K562 treated with DMSO at 1 percent for 48 hours (cell line): ENCODE data around the gene ZKSCAN5. TPM values are rescaled to one million over a fixed set of nuclear protein-coding genes. Genes with fewer than 3 reads are reported as not detected.

Experiments
- total RNA-seq: library from RNA; unstranded; fragments of 300-600 nt; gene quantifications from 2 replicates; pipeline ENCODE4 v1.2.3, GENCODE V29; 2022; ENCODE audit warnings: low replicate concordance; ENCODE audit errors: extremely low read depth

ZKSCAN5 gene
- total RNA-seq, result not detected in 2 replicates

DNA sequence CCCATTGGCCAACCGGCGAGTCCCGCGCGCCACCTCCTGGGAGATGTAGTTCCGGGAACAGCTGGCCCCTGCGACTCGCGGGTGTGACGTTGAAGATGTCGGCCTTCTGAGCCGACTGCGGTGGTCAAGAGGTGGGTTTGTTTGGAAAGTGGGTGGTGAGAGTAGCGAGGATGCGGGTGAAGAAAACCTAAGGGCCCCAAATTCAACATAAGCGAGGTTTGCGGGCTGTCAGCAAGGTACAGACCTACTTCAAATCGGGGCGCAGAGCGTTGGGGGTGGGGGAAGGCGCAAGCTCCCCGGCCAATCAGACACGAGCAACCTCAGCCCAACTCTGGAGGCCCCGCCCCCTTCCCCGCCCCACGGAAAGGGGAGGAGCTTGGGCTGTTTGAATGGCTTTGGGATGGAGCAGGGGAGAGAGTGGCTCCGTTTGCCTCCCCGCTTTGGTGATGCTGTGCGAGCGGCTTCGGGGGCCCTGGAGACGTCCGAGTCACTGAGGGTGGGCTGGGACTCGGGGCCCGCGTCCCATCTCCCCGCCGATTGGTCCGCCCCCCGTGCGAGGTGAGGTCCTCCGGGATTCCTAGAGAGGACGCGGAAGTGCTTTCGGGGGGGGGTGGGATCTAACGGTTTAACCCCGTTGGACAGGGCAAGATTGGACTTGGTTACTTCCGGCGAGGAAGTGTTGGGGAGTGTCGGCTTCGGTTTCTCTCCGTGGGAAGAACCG, at the start of gene ZKSCAN5:
ZKSCAN5 (plus strand) TSS at position 60 of the 721 bp plus-strand sequence. CDS start 1,383 bp downstream, outside the sequence.

GRCh38 chr7:99472561-99473314, 31.7 kb upstream of the ZKSCAN5 start, which contains the start of gene ZNF789:
Gene ZNF789, plus strand, starts transcription at chr7:99472890. Its CDS starts 3,567 bp downstream, at chr7:99476457.

DNA sequence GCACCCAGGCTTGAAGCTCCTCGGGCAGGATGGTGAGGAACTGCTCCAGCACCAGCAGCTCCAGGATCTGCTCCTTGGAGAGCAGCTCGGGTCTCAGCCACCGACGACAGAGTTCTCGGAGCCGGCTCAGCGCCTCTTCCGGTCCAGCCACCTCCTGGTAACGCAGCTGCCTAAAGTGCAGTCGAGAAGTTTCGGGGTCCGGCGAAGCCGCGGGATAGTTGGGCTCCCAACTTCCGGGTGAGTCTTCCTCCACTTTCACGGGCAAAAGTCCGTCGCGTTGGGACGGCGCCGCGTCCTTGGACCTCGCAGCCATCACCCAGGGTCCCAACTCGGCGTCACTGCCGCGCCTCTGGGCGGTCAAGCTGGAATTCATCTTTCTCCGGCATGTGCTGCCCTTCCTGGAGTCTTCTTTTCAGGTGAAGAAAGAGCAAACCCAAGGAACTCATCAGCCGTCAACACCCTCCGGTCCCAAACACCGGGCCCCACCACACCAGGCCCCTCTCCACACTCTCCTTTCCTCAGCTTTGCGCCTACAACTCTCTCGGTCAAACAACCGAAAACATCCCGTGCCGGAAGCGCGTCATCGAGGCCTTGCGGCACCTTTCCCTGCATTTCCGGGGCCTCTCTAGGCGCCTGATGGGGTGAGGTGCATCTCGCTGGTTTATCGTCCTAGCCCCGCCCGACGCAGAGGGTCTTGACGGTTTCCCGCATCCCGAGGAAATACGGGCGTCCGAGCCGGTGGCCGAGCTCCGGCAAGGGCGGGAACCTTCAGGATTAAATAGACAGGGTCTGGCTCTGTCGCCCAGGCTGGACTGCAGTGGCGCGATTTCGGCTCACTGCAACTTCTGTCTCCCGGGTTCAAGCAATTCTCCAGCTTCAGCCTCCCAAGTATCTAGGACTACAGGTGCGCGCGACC, 4.5 kb upstream of the ZKSCAN5 start, which contains the start of gene ZNF394:
ZNF394 (minus strand) TSS at position 561 of the 916 bp plus-strand sequence; CDS start at position 373, 188 bp downstream.

DNA sequence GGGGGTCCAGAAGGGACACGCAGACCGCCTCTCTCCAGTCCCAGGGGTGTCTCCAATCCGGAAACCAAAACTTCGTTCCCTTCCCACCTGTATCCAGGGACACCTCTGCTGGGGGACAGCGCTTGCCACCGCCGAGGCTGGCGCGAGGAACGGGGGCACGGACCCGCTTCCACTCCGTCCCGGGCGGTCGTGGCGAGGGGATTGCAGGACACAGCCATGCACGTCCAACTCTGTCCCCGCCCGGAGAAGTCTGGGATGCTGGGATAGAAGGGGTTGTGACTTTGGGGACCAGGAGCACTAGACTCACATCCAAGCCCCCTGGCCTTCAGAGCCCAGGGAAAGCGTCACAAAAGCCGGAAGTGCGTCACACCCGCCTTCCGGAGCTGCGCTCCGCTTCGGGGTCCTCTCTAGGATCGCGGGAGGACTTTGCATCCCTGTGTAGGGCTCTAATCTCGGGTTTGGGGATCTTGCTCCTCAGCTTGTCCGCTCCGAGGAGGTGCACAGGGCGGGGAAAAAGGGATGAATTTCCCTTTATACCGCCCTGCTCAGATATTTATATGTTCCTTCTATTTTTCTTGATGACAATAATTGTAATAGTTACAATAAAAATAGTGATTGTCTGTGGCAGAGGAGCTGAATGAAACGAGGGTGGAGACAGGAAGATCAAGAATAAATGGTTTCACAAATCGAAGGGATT, 47.5 kb downstream of the ZKSCAN5 start, which contains the start of gene FAM200A:
FAM200A (minus strand) TSS at position 348 of the 697 bp plus-strand sequence. CDS start 3,707 bp downstream, outside the sequence.

DNA sequence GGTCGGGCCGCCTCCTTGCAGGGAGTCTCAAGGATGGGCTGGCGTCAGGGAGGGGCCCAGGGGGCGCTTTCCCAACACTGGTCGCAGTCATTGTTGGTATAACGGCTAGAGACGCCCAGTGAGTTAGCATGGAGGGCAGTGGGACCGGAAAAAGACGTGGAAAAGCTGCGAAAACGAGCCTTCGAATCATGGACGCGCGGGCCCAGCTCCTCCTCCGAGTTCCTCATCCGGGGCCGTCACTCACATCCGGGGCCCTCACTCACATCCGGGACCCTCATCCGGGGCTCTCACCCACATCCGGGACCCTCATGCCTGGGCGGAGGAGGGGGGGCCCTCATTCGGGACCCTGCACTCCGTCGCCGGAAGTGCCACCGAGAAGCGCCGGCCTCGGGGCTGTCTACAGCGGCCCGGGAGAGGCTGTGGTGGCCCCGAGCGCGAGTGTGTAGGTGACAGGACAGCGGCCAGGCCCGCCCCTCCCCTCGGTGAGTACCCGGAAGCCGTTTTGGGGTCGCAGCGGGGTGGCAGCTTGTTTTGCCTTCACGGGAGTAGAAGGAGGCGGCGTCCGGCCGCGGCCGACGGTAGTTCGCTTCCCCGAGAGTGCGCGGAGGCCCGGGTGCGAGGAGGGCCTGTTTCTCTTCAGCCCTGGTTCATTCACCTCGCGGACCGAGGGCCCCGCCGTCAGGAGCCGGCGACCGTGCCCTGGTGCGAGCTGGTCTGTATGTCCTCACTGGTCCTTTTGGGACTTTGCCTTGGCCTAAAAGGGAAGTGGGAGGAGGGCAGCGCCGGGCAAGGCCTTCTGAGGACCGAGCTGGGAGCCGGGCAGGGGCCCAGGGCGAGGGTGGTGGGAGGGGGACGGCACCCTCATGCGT, 54.1 kb downstream of the ZKSCAN5 start, which contains the start of gene ZNF655:
ZNF655 (plus strand) TSS at position 337 of the 869 bp plus-strand sequence. CDS start 1,918 bp downstream, outside the sequence.

Other genes starting within 250 kb of the ZKSCAN5 start
- not detected in 2 replicates for gene MYH16, start 231.8 kb upstream of the ZKSCAN5 start, total RNA-seq
- gene ARPC1A, start 178.8 kb upstream of the ZKSCAN5 start, total RNA-seq, result not detected in 2 replicates
- gene ARPC1B, start 129.9 kb upstream of the ZKSCAN5 start, total RNA-seq, result 2,675 TPM in 1 of 2 replicates, not detected in the other
- not detected in 2 replicates for gene PDAP1, start 96.1 kb upstream of the ZKSCAN5 start, total RNA-seq
- not detected in 2 replicates for gene BUD31, start 95.7 kb upstream of the ZKSCAN5 start, total RNA-seq
- not detected in 2 replicates for gene PTCD1, start 65.9 kb upstream of the ZKSCAN5 start, total RNA-seq
- gene CPSF4, start 65.7 kb upstream of the ZKSCAN5 start, total RNA-seq, result not detected in 2 replicates
- gene ATP5MF, start 38.5 kb upstream of the ZKSCAN5 start, total RNA-seq, result not detected in 2 replicates
- not detected in 2 replicates for gene ZNF789, start 31.8 kb upstream of the ZKSCAN5 start, total RNA-seq
- gene ZNF394, start 4.4 kb upstream of the ZKSCAN5 start, total RNA-seq, result not detected in 2 replicates
- not detected in 2 replicates for gene FAM200A, start 47.5 kb downstream of the ZKSCAN5 start, total RNA-seq
- gene ZNF655, start 54.0 kb downstream of the ZKSCAN5 start, total RNA-seq, result not detected in 2 replicates
- not detected in 2 replicates for gene TMEM225B, start 93.6 kb downstream of the ZKSCAN5 start, total RNA-seq
- not detected in 2 replicates for gene ZSCAN25, start 112.3 kb downstream of the ZKSCAN5 start, total RNA-seq
- gene CYP3A5, start 175.3 kb downstream of the ZKSCAN5 start, total RNA-seq, result not detected in 2 replicates
- not detected in 2 replicates for gene CYP3A7, start 230.5 kb downstream of the ZKSCAN5 start, total RNA-seq